HepG2 (cell line): ENCODE results near the gene DNMT3B. TPM values are rescaled to one million over a fixed set of nuclear protein-coding genes. Genes with fewer than 3 reads are reported as not detected.

Source experiments
- CREB1 ChIP-seq, 2 experiments: fragments of 450-650 bp in 1 of 2; IDR thresholded peaks; 2 replicates each; pipeline ENCODE4 v1.6.1; 2016 to 2017; ENCODE audit warnings: control low read depth in 1 of 2, mild to moderate bottlenecking in 1 of 2, missing compliant biosample characterization in 1 of 2, missing genetic modification characterization in 1 of 2
- CSRNP2 ChIP-seq: sonication (generic); formaldehyde crosslinking; conservative IDR thresholded peaks from 2 replicates; pipeline ENCODE4 v1.8.0; 2022; ENCODE audit warnings: low read depth, missing genetic modification reagents
- CTCF ChIP-seq: sonication (generic); formaldehyde crosslinking; IDR thresholded peaks from 2 replicates; pipeline ENCODE4 v1.5.0; 2020; ENCODE audit warnings: mild to moderate bottlenecking, missing genetic modification reagents, moderate library complexity
- ELF3 ChIP-seq: IDR thresholded peaks from 2 replicates; pipeline ENCODE4 v1.6.1; 2016; ENCODE audit warnings: missing genetic modification reagents, missing compliant biosample characterization
- GATAD1 ChIP-seq: IDR thresholded peaks from 2 replicates; pipeline ENCODE4 v1.6.1; 2016; ENCODE audit warnings: missing genetic modification reagents, missing compliant biosample characterization
- HDAC2 ChIP-seq: sonication (generic); formaldehyde crosslinking; IDR thresholded peaks from 2 replicates; pipeline ENCODE4 v1.4.0; 2020; ENCODE audit warnings: missing genetic modification reagents
- HNRNPL ChIP-seq: fragments of 200-400 bp; formaldehyde crosslinking; IDR thresholded peaks from 2 replicates; pipeline ENCODE4 v1.6.1; 2017; ENCODE audit warnings: mild to moderate bottlenecking, low read depth, low read length
- KLF13 ChIP-seq: sonication (generic); formaldehyde crosslinking; IDR thresholded peaks from 2 replicates; pipeline ENCODE4 v1.4.0; 2020; ENCODE audit warnings: mild to moderate bottlenecking, missing genetic modification reagents
- TEAD3 ChIP-seq: optimal IDR thresholded peaks from 2 replicates; pipeline ENCODE3; 2016; ENCODE audit warnings: borderline replicate concordance
- THAP9 ChIP-seq: sonication (generic); formaldehyde crosslinking; IDR thresholded peaks from 2 replicates; pipeline ENCODE4; 2020; ENCODE audit warnings: missing genetic modification reagents, mild to moderate bottlenecking, borderline replicate concordance
- ZBTB26 ChIP-seq: IDR thresholded peaks from 2 replicates; pipeline ENCODE4 v1.6.1; 2016; ENCODE audit warnings: missing compliant biosample characterization, missing genetic modification reagents, borderline replicate concordance
- ZKSCAN8 ChIP-seq: IDR thresholded peaks from 2 replicates; pipeline ENCODE4 v1.6.1; 2016; ENCODE audit warnings: borderline replicate concordance, missing genetic modification reagents, missing compliant biosample characterization
- ZNF232 ChIP-seq: sonication (generic); formaldehyde crosslinking; IDR thresholded peaks from 2 replicates; pipeline ENCODE4 v1.4.0; 2020; ENCODE audit warnings: missing genetic modification reagents, borderline replicate concordance
- ZNF296 ChIP-seq: sonication (generic); formaldehyde crosslinking; conservative IDR thresholded peaks from 2 replicates; pipeline ENCODE4 v1.5.0; 2020; ENCODE audit warnings: mild to moderate bottlenecking, missing genetic modification reagents
- ZNF652 ChIP-seq: IDR thresholded peaks from 2 replicates; pipeline ENCODE4 v1.6.1; 2016; ENCODE audit warnings: low read depth, borderline replicate concordance
- ZNF780A ChIP-seq: sonication (generic); formaldehyde crosslinking; IDR thresholded peaks from 2 replicates; pipeline ENCODE4 v1.8.0; 2022; ENCODE audit warnings: mild to moderate bottlenecking, missing genetic modification reagents, moderate library complexity
- ZNF792 ChIP-seq: IDR thresholded peaks from 2 replicates; pipeline ENCODE4 v1.6.1; 2016
- ZNF839 ChIP-seq: sonication (generic); formaldehyde crosslinking; IDR thresholded peaks from 2 replicates; pipeline ENCODE4 v1.4.0; 2020; ENCODE audit warnings: missing genetic modification reagents, mild to moderate bottlenecking, borderline replicate concordance
- ZSCAN5A ChIP-seq: sonication (generic); formaldehyde crosslinking; IDR thresholded peaks from 2 replicates; pipeline ENCODE4 v1.8.0; 2022; ENCODE audit warnings: mild to moderate bottlenecking, missing genetic modification reagents, borderline replicate concordance
- polyA plus RNA-seq, 8 experiments: library from polyadenylated mRNA; depleted of rRNA in 3 of 8; stranded (reverse) in 7 of 8; unstranded in 1 of 8; fragments of >200 nt; fragmentation: Illumina TruSeq in 4 of 8; extraction: Trizol in 4 of 8; gene quantifications; 2 replicates each; pipeline versions ENCODE4 v1.2.1 to v1.2.3, GENCODE V29; 2011 to 2016; ENCODE audit warnings: low read depth in 4 of 8, missing spikeins in 1 of 8, mixed read lengths in 1 of 8; ENCODE audit not compliant: insufficient read depth in 1 of 8
- total RNA-seq, 5 experiments: library from RNA; depleted of rRNA; stranded (reverse); fragments of >200 nt; fragmentation: Illumina TruSeq; extraction: Trizol; gene quantifications; 2 replicates each; pipeline ENCODE4 v1.2.3, GENCODE V29; 2016; ENCODE audit warnings: low read depth in 1 of 5

The DNMT3B gene
- total and polyA plus RNA-seq, 2 of the 13 experiments (the other 11 are each of a cell fraction or from before 2014, with no cell fraction given), result 3.8 to 13.9 TPM

GRCh38 chr20:32777177-32777956 lies 15.2 kb downstream of the DNMT3B start (continued):
- TF ChIP-seq CREB1 (IDR thresholded peaks at IDR 0.05), result no peak
- no peak for TF ChIP-seq CREB1 (CRISPR knock-in tag; IDR thresholded peaks at IDR 0.05)
- TF ChIP-seq ZBTB26, result 0 out of 2 replicates have a peak, but pooled peaks have one; percentile 15
- no peak for TF ChIP-seq ZNF652
- no peak for TF ChIP-seq ZSCAN5A (CRISPR knock-in tag)
- no peak for TF ChIP-seq THAP9 (CRISPR knock-in tag)
- no peak for TF ChIP-seq ZNF780A
- TF ChIP-seq GATAD1 (CRISPR knock-in tag), result peak; percentile 17; the same call in 1 of the 2 replicates
- TF ChIP-seq TEAD3 (CRISPR knock-in tag), result peak; percentile 15
- 0 out of 2 replicates have a peak, but pooled peaks have one; percentile 45 for TF ChIP-seq HNRNPL
- no peak for TF ChIP-seq CSRNP2 (CRISPR knock-in tag)
- TF ChIP-seq ZKSCAN8 (CRISPR knock-in tag), result no peak
- TF ChIP-seq HDAC2 (CRISPR knock-in tag), result 0 out of 2 replicates have a peak, but pooled peaks have one; percentile 22
- 0 out of 2 replicates have a peak, but pooled peaks have one; percentile 43 for TF ChIP-seq KLF13
- TF ChIP-seq ELF3 (CRISPR knock-in tag), result 0 out of 2 replicates have a peak, but pooled peaks have one; percentile 9
- TF ChIP-seq ZNF296 (CRISPR knock-in tag), result no peak
- peak; percentile 19; the same call in 1 of the 2 replicates for TF ChIP-seq CTCF (CRISPR knock-in tag)
- TF ChIP-seq ZNF792, result peak; percentile 70; the same call in 1 of the 2 replicates
- no peak for TF ChIP-seq ZNF839 (CRISPR knock-in tag)
- no peak for TF ChIP-seq ZNF232 (CRISPR knock-in tag)
